GM19438 (cell line): ENCODE measurements around the gene RAD51C.
"Not testable (repeated sequence)": the region's sequence is repeated elsewhere in the genome, so short reads cannot be mapped to it uniquely, and the experiment has no call there.

Experiments
- ATAC-seq: cut with Tn5 transposase; IDR thresholded peaks from one replicate; pipeline ENCODE4 v1.9.1; 2021; ENCODE audit warnings: low read depth; ENCODE audit not compliant: unreplicated experiment

Gene RAD51C

DNA sequence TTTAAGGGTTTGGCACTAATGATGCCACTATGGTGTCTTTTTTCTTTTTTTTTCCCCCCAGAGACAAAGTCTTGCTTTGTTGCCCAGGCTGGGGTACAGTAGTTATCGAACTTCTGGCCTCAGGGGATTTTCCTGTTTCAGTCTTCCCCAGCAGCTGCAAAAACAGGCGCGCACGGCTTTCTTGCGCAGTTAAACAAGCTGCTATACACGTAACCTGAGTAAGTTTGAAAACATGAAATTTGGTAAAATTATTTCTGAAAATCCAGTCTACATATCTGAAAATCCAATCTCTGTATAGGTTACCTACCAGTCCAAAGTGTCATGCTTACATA is 12.4 kb upstream of the RAD51C start:
- ATAC-seq, result no peak

DNA sequence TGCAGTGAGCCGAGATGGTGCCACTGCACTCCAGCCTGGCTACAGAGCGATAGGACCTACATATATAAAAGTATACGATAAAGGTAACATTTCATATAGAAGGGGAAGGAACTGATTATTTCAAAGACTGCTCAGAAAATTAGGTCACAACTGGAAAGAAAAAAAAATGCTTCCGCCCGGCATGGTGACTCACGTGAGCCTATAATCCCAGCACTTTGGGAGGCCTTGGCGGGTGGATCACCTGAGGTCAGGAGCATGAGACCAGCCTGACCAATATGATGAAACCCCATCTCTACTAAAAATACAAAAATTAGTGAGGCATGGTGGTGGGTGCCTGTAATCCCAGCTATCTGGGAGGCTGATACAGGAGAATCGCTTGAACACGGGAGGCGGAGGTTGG is 8.4 kb upstream of the RAD51C start:
- no peak for ATAC-seq

DNA sequence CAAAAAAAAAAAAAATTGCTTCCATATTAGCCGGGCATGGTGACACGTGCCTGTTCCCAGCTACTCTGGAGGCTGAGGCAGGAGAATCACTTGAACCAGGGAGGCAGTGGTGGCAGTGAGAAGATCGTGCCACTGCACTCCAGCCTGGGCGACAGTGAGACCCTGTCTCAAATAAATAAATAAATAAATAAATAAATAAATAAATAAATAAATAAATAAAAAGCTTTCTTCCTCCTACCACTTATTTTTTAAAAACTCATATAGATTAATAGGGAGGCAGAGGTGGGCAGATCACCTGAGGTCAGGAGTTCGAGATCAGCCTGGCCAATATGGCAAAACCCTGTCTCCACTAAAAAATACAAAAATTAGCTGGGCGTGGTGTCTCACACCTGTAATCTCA is 7.9 kb upstream of the RAD51C start:
- not testable (repeated sequence) for ATAC-seq

DNA sequence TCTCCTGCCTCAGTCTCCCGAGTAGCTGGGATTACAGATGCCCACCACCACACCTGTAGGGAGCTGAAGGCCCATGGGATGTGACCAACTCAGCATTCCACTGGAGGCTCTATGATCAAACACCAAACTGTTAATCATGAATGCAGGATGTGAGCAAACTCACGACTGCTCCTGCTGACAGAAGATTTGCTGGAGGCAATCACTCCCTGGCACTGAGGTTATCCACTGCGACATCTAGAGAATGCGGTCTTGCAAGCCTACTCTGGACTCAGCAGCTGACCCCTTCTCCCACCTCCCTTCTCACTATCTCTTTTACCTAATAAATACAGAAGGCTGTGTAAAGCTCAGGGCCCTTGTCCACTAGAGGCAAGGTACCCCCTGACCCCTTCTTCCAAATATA is 5.4 kb upstream of the RAD51C start:
- no peak for ATAC-seq

DNA sequence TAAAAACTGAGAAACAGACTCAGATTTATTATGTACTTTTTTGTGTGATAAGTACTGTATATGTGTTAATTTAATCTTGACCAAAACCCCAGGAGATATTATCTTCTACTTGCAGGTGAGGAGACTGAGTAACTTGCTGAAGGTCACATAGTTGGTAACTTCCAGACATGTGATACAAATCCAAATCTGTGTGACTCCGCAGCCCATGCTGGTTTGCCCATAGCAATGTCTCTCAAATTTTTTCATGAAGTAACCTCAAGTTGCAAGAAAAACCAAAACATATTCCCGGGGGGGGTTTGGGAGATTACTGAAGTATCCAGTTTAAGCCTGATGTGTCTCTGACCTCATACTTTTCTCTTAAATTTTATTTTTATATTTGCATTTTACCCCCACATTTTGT is 3.9 kb upstream of the RAD51C start:
- ATAC-seq, result no peak

DNA sequence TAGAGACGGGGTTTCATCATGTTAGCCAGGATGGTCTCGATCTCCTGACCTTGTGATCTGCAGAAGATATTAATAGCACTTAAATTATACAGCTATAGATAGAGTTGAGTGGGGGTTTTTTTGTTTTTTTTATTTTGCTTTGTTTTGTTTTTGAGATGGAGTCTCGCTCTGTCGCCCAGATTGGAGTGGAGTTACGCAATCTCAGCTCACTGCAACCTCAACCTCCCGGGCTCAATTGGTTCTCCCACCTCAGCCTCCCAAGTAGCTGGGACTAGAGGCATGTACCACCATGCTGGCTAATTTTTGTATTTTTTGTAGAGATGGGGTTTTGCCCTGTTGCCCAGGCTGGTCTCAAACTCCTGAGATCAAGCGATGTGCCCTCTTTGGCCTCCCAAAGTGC is 2.4 kb upstream of the RAD51C start:
- ATAC-seq, result not testable (repeated sequence)

DNA sequence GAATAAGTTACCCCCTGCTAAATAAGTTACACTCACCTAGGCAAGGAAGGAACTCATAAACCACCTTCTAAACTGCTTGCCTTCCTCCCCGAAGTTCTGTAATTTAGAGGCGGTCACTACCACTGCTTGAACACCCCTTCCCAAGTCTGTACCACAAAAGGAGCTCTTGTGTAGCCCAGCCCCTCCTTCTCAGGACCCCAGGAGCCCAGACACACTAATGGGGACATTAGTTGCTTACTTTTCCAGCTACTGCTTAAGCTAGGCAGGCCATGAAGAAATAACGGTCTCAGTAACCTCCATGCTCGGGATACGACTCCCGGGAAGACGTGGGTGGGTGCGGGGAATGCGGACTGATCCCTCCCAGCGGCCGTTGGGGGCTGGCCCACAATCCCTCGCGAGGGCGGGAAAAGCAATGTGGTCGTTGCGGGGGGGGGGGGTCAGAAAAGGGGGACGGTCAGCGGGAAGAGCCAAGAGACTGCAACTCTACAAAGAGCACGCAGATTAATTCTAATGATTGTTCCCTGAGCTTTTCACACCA is 632 bp upstream of the RAD51C start, which contains the start of gene TEX14:
Gene TEX14, minus strand, starts transcription at position 345 of the 538 bp plus-strand sequence. CDS start 40,044 bp downstream, outside the sequence.
- ATAC-seq, result no peak

DNA sequence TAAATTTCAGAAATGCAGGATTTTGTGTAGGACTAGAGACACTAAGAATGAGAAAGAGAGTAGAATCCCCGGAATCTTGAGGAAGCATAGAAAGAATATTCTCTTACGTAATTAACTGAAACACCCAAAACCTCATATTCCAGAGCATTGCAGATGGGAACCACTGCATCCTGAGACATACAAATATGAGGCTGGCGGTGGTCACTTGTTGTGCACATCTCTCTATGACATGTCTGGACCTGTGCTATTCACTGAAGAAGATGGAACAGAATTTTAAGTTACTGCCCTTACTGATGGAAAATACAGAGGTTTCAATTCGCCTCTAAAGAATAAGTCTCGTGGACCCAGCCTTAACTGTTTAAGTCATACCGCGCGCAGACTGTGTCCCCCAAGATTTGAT is 806 bp downstream of the RAD51C start:
- no peak for ATAC-seq

DNA sequence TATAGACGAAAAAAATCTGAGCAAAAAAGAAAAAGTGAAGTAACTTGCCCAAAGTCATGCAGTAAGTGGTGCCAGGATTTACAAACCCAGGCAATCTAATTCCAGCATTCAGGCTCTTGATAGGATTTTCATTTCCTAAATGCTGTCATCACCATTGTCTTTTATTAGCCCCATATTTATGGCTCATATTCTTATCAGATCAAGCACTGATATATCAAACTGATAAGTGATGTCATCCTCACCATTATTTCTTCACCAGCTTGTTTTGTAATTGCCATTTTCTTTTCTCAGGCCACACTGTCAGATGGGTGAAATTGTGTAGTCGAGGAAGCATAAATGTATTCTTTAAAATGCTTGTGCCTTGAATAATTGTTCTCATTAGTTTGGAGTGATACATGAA is 1.3 kb downstream of the RAD51C start:
- ATAC-seq, result no peak

DNA sequence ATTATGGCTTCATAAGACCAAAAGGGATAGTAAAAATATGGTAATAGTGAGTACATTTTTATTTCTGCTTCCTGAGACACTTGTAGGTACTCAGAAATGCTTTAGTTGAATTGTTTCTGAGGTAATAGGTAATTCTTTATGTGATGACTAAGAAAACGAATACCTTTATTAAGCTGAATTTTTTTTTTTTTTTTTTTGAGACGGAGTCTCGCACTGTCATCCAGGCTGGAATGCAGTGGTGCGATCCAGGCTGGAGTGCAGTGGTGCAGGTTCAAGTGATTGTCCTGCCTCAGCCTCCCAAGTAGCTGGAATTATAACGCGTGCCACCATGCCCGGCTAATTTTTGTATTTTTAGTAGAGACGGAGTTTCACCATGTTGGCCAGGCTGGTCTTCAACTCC is 1.9 kb downstream of the RAD51C start:
- no peak for ATAC-seq

DNA sequence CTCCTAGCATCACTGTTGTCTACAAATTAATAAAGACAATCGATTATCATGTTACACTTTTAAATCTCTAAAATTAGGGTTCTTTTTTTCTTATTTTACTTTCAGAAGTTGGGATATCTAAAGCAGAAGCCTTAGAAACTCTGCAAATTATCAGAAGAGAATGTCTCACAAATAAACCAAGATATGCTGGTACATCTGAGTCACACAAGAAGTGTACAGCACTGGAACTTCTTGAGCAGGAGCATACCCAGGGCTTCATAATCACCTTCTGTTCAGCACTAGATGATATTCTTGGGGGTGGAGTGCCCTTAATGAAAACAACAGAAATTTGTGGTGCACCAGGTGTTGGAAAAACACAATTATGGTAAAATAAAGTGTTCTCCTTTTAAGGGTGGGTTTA is 2.4 kb downstream of the RAD51C start:
- ATAC-seq, result no peak

DNA sequence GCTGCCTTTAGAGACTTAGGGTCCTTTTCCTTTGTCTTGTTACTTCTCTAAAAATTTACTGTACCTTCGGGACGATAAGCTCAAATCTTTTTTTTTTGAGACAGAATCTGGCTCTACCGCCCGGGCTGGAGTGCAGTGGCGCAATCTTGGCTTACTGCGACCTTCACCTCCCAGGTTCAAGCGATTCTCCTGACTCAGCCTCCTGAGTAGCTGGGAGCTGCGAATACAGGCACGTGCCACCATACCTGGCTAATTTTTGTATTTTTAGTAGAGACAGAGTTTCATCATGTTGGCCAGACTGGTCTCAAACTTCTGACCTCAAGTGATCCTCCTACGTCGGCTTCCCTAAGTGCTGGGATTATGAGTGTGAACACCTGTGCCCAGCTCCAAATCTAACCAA is 7.4 kb downstream of the RAD51C start:
- no peak for ATAC-seq

DNA sequence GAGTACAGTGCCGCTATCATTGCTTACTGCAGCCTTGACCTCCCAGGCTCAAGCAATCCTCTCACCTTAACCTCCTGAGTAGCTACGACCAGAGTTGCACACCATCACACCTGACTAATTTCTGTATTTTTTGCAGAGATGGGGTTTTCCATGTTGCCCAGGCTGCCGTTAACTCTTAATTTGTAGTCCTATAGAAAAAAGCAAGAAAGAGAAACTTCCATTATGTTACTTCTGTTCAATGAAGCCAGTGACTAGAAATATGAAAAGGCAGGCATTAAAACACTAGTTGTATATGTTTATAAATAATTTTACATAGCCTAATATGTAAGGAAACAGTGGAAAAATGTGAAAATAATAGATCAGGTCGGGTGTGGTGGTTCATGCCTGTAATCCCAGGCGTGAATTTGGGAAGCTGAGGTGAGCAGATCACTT is 9.7 kb downstream of the RAD51C start:
- no peak for ATAC-seq

DNA sequence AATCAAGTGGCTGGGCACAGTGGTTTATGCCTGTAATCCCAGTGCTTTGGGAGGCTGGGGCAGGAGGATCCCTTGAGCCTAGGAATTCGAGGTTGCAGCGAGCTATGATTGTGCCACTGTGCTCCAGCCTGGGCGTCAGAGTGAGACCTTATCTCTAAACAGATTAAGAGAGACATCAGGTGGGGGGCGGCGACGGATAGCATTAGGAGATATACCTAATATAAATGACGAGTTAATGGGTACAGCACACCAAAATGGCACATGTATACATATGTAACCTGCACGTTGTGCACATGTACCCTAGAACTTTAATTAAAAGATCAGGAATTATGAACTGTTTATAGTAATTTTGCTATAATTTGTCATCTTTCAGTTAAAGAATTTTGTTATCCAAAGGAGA is 10.3 kb downstream of the RAD51C start:
- no peak for ATAC-seq

DNA sequence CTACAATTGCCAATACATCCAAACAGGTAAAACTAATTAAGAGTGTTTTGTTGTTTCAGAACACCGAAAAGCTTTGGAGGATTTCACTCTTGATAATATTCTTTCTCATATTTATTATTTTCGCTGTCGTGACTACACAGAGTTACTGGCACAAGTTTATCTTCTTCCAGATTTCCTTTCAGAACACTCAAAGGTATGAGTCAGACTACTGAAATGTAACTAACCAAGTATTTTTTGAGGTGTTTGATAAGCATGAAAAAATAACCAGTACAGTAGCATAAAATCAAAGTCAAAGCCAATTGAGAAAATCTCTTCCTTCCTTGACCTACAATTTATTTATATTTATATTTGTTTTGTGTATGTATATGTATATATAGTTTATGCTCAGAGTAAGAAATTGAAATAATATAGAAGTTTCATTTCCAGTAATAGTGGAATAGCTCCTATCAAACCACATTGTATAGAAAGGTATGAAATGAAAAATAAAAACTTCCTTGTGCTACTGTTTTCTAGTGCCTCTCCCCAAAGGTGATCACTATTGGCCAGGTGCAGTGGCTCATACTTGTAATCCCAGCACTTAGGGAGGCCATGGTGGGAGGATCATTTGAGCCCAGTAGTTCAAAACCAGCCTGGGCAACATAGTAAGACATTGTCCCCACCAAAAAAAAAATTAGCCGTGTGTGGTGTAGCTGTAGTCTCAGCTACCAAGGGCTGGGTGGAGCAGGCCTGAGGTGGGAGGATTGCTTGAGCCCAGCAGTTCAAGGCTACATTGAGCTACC is 10.9 kb downstream of the RAD51C start:
- ATAC-seq, result no peak

DNA sequence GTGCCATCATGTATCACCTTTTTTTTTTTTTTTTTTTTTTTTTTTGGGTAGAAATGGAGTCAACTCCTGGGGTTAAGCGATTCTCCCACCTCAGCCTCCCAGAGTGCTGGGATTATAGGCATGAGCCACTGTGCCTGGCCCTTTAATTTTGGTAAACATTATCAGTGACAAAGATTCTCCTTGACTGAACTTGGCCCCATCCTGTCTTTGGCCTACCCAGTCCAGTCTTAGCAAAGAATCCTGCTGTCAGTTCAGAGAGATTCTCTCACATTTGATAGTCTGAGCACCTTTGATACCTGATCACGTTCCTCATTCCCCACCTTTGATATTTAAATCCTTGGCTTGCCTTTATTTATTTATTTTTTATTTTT is 11.5 kb downstream of the RAD51C start:
- no peak for ATAC-seq

DNA sequence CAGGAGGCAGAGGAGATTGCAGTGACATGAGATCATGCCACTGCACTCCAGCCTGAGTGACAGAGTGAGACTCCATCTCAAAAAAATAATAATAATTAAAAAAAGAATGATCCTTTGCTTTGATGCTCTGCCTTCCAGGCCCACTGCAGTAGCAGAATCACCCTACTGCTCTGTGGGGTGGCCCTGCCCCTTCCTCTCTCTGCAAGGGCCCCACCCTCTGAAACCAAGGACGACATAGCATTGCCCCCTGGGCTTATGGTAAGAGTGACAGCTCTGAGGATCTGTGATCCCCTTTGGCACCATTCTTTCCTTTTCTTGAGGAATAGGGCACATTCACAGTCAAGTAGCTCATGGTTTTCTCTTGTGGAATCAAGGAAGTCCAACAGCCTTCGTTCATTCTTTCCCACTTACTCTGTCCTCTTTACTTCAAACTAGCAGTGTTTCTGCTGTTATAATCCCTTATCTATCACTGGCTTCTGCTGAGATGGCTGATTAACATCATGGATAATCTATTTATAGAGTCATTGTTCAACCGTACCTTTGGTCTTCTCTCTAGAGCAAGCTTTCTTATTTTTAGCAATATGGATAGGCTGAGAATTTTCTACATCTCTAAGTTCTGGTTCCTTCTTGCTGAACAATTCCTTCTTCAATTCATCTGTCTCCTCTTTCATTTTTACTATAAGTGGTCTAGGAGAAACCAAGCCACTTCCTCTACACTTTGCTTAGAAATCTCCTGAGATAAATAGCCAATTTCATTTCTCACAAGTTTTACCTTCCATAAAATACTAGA is 14.1 kb downstream of the RAD51C start:
- ATAC-seq, result no peak

DNA sequence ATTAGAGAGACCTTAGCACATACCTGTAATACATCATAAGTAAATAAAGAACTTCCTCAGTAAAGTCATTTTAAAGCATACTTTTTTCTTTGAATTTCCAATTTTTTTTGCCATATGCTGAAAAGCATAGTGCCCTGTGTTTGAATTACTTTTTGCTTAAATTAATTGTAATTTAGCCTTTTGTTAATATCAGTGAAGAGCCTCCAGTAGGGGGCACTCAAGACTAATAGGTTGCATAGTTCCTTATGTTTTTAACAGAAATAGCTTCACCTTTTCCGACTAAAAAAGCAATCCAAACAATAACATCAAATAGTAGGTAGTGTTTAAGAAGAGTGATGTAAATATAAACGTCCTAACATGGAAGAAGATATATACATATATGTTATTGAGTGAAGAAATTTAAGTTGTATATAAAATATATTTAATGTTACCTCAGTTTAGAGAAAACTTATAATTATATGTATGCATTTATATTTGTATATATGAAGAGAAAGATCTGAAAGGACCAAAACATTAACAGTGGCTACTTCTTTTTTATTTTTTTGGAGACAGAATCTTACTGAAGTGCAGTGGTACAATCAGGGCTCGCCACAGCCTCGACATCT is 18.6 kb downstream of the RAD51C start:
- ATAC-seq, result no peak

DNA sequence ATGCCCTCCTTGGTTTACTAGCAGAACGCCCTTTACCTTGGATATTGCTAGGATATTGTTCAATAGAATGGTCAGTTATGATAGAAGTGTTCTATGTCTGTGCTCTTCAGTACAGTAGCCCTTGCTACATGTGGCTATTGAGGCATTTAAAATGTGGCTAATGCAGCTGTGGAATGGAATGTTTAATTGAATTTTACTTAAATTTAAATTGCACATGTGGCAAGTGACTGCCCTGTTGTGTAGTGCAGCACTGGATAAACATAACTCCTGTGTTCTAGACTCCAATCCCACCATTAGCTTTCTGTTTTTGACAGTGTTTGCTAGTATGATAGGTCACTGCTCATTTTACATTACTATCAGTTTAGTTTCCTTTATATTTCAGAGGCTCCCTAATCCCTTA is 29.9 kb downstream of the RAD51C start:
- ATAC-seq, result no peak

DNA sequence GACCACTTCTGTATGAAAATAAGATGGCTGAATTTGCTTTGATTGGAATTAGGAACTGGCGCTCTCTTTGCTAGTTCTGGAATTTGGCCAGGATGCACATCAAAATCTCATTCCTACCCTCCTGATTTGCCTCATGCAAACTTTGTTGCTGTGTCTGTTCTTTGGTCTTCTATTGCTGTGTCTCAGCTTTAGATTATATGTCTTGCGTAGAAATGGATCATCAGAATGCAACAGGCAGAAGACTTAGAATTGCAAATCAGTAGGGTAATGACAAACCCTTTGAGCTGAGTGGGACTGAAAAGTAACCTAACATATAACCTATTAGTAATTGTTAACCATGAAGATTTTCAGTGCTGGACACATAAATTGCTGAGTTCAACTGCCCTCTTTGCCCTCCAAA is 30.3 kb downstream of the RAD51C start:
- ATAC-seq, result no peak

DNA sequence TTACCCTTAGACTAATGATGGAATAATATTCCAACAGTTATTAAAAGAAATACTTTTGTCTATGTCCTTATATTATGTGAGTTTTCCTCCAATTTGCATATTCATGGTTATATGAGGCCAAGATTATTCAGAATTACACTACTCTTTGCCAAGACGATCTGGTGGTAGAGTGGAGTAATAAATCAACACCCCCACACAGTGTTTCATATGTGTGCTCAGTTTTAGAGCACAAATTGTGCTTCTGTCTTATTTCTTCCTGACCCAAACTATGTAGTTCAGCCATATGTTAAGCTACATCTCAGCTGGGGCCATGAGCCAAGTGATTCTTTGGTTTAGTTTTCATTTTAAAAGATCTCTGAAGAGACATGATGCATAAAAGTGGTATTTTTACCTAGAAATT is 36.4 kb downstream of the RAD51C start:
- ATAC-seq, result no peak
